Thoracic aorta (tissue), 2 donors: ENCODE data around the gene CXCL6. TPM values are rescaled to one million over a fixed set of nuclear protein-coding genes. Genes with fewer than 3 reads are reported as not detected.

Source experiments
- ATAC-seq: fragments of 150-250 bp; one replicate; pipeline ENCODE4 v1.8.0; 2017; ENCODE audit warnings: low read depth; ENCODE audit not compliant: insufficient number of reproducible peaks, low FRiP score
- DNase-seq: peaks from one replicate; pipeline ENCODE4 v3.0.0-alpha.2; 2020; ENCODE audit warnings: low spot score
- H3K27ac ChIP-seq, 2 donors: fragments of 200-600 bp; sonication (generic); 1 replicate in 1 of 2; 2 replicates in 1 of 2; pipeline ENCODE4 v1.5.1; 2016; ENCODE audit warnings: mild to moderate bottlenecking in 2 of 2, moderate library complexity in 2 of 2
- H3K27me3 ChIP-seq: fragments of 200-600 bp; sonication (generic); replicated peaks from 2 replicates; pipeline ENCODE4 v1.6.0; 2016; ENCODE audit warnings: mild to moderate bottlenecking; ENCODE audit not compliant: insufficient read depth
- H3K36me3 ChIP-seq: fragments of 200-600 bp; sonication (generic); one replicate; pipeline ENCODE4 v1.5.1; 2016
- H3K4me1 ChIP-seq, 2 donors: fragments of 200-600 bp; sonication (generic); 1 replicate in 1 of 2; 2 replicates in 1 of 2; pipeline versions ENCODE4 v1.5.1 to v1.6.0; 2016; ENCODE audit warnings: low read depth in 2 of 2, mild to moderate bottlenecking in 1 of 2; ENCODE audit not compliant: control insufficient read depth in 1 of 2
- H3K4me3 ChIP-seq: fragments of 200-600 bp; sonication (generic); 2 replicates; pipeline ENCODE4 v1.5.1; 2016; ENCODE audit warnings: mild to moderate bottlenecking
- H3K9me3 ChIP-seq: fragments of 200-600 bp; sonication (generic); 2 replicates; pipeline ENCODE4 v1.5.1; 2016
- CTCF ChIP-seq: fragments of 200-600 bp; sonication (generic); IDR thresholded peaks from one replicate; pipeline ENCODE4 v1.5.1; 2019; ENCODE audit warnings: antibody characterized with exemption
- total RNA-seq, 2 donors: library from RNA; depleted of rRNA; stranded (reverse); fragments of >200 nt; gene quantifications; one replicate each; pipeline versions ENCODE4 v1.1.0 to v1.2.3, GENCODE V29; 2016

CXCL6 gene
- total RNA-seq, 2 donors from 2014 or later = not detected

- H3K4me1 ChIP-seq = no peaks in the 10 kb centered on the region
- no peaks in the 10 kb centered on the region for H3K27me3 ChIP-seq
- no peaks in the 10 kb centered on the region for H3K36me3 ChIP-seq
- ATAC-seq (no peak), DNase-seq (no peak)
- no peak overlapping the region for H3K27ac ChIP-seq
- no peaks in the 10 kb centered on the region for H3K9me3 ChIP-seq
- H3K4me3 ChIP-seq = no peak overlapping the region
- no peak for TF ChIP-seq CTCF
Observed at GRCh38 chr4:73844806-73845205, 8.3 kb downstream of the CXCL6 start.

GRCh38 chr4:73847526-73848182, 11.2 kb downstream of the CXCL6 start:
- H3K4me3 ChIP-seq = no peak overlapping the region
- H3K4me1 ChIP-seq = peaks cover 0 to under 1% of the 10 kb centered on the region in 2 donors
- H3K36me3 ChIP-seq = no peaks in the 10 kb centered on the region
- H3K9me3 ChIP-seq = no peaks in the 10 kb centered on the region
- ATAC-seq = no peak
- H3K27ac ChIP-seq = no peak overlapping the region
- H3K27me3 ChIP-seq = no peaks in the 10 kb centered on the region
- DNase-seq = no peak
- no peak for TF ChIP-seq CTCF

- Histone ChIP-seq H3K4me1 (peaks cover 0 to 6% of the 10 kb centered on the region in 2 donors), H3K36me3 (no peaks in the 10 kb centered on the region), H3K27me3 (no peaks in the 10 kb centered on the region), H3K27ac (no peak overlapping the region), H3K4me3 (no peak overlapping the region), H3K9me3 (no peaks in the 10 kb centered on the region)
- TF ChIP-seq CTCF = no peak
- ATAC-seq (no peak), DNase-seq (no peak)
Observed at GRCh38 chr4:73848183-73848777, 11.8 kb downstream of the CXCL6 start.

GRCh38 chr4:73850261-73850970, 13.9 kb downstream of the CXCL6 start:
- H3K4me3 ChIP-seq = no peak overlapping the region
- no peak for ATAC-seq

More at GRCh38 chr4:73850261-73850970, 13.9 kb downstream of the CXCL6 start:
- Histone ChIP-seq H3K36me3 (no peaks in the 10 kb centered on the region), H3K9me3 (no peaks in the 10 kb centered on the region), H3K27ac (no peak overlapping the region), H3K27me3 (no peaks in the 10 kb centered on the region), H3K4me1 (peaks cover 0 to 14% of the 10 kb centered on the region in 2 donors)
- TF ChIP-seq CTCF = no peak
- DNase-seq = no peak
